Measurements from ENCODE around the gene BICRAL. TPM values are rescaled to one million over a fixed set of nuclear protein-coding genes. Genes with fewer than 3 reads are reported as not detected.
"Not testable (repeated sequence)": the region's sequence is repeated elsewhere in the genome, so short reads cannot be mapped to it uniquely, and the experiment has no call there.

The BICRAL gene
- total and polyA plus RNA-seq, 2 donors from 2014 or later, result 2.7 to 20.9 TPM

GRCh38 chr6:42813906-42814444, 32.1 kb downstream of the BICRAL start:
- H3K27me3 ChIP-seq (ENCODE audit: control insufficient read depth, insufficient read depth, low read length), result no peaks in the 10 kb centered on the region
- H3K9me3 ChIP-seq (ENCODE audit: control insufficient read depth in 2 of 3, insufficient read depth in 1 of 3, low read length in 3 of 3), result no peaks in the 10 kb centered on the region
- no peak overlapping the region for H3K27ac ChIP-seq (ENCODE audit: low read depth in 2 of 2, low read length in 2 of 2)
- H3K36me3 ChIP-seq (ENCODE audit: control insufficient read depth in 2 of 3, insufficient read depth in 3 of 3, low read length in 3 of 3), result peaks cover 0 to 3% (median 0%) of the 10 kb centered on the region in 3 donors
- no peaks in the 10 kb centered on the region for H3K4me1 ChIP-seq (ENCODE audit: control insufficient read depth in 2 of 3, insufficient read depth in 2 of 3, low read depth in 1 of 3, low read length in 3 of 3)
- no peak overlapping the region for H3K9ac ChIP-seq (ENCODE audit: low read length in 3 of 3)
- H3K4me3 ChIP-seq (ENCODE audit: low read length in 3 of 3), result no peak overlapping the region
- DNase-seq (no peak), FAIRE-seq (no peak)
- intact Hi-C loops (cut with DNase I), result no loop called here
- no peak for TF ChIP-seq CTCF (IDR thresholded peaks at IDR 0.05; ENCODE audit: borderline replicate concordance, extremely low read depth, insufficient read depth)

- DNase-seq; H3K27me3 ChIP-seq (ENCODE audit: control insufficient read depth, insufficient read depth, low read length); H3K9me3 ChIP-seq (ENCODE audit: control insufficient read depth in 2 of 3, insufficient read depth in 1 of 3, low read length in 3 of 3); H3K4me1 ChIP-seq (ENCODE audit: control insufficient read depth in 2 of 3, insufficient read depth in 2 of 3, low read depth in 1 of 3, low read length in 3 of 3); H3K27ac ChIP-seq (ENCODE audit: low read depth in 2 of 2, low read length in 2 of 2); H3K4me3 ChIP-seq (ENCODE audit: low read length in 3 of 3); H3K9ac ChIP-seq (ENCODE audit: low read length in 3 of 3); intact Hi-C loops (cut with DNase I); H3K36me3 ChIP-seq (ENCODE audit: control insufficient read depth in 2 of 3, insufficient read depth in 3 of 3, low read length in 3 of 3); FAIRE-seq: not testable (repeated sequence)
These were observed 33.9 kb downstream of the BICRAL start for GRCh38 chr6:42815726-42816125.

GRCh38 chr6:42817907-42818306, 36.1 kb downstream of the BICRAL start:
- DNase-seq (no peak), FAIRE-seq (no peak)
- Histone ChIP-seq H3K27ac (ENCODE audit: low read depth in 2 of 2, low read length in 2 of 2) (no peak overlapping the region), H3K9ac (ENCODE audit: low read length in 3 of 3) (no peak overlapping the region), H3K27me3 (ENCODE audit: control insufficient read depth, insufficient read depth, low read length) (no peaks in the 10 kb centered on the region), H3K4me3 (ENCODE audit: low read length in 3 of 3) (no peak overlapping the region), H3K36me3 (ENCODE audit: control insufficient read depth in 2 of 3, insufficient read depth in 3 of 3, low read length in 3 of 3) (peaks cover 0 to 3% (median 0%) of the 10 kb centered on the region in 3 donors), H3K4me1 (ENCODE audit: control insufficient read depth in 2 of 3, insufficient read depth in 2 of 3, low read depth in 1 of 3, low read length in 3 of 3) (peaks cover 0 to 2% (median 0%) of the 10 kb centered on the region in 3 donors), H3K9me3 (ENCODE audit: control insufficient read depth in 2 of 3, insufficient read depth in 1 of 3, low read length in 3 of 3) (no peaks in the 10 kb centered on the region)
- no peak for TF ChIP-seq CTCF (IDR thresholded peaks at IDR 0.05; ENCODE audit: borderline replicate concordance, extremely low read depth, insufficient read depth)
- intact Hi-C loops (cut with DNase I), result no loop called here

GRCh38 chr6:42818416-42818815, 36.6 kb downstream of the BICRAL start:
- H3K9ac ChIP-seq (ENCODE audit: low read length in 3 of 3), result no peak overlapping the region
- H3K27ac ChIP-seq (ENCODE audit: low read depth in 2 of 2, low read length in 2 of 2), result no peak overlapping the region
- FAIRE-seq, result no peak
- intact Hi-C loops (cut with DNase I), result no loop called here
- no peak for DNase-seq
- no peak overlapping the region for H3K4me3 ChIP-seq (ENCODE audit: low read length in 3 of 3)
- H3K9me3 ChIP-seq (ENCODE audit: control insufficient read depth in 2 of 3, insufficient read depth in 1 of 3, low read length in 3 of 3), result no peaks in the 10 kb centered on the region
- no peaks in the 10 kb centered on the region for H3K27me3 ChIP-seq (ENCODE audit: control insufficient read depth, insufficient read depth, low read length)
- peaks cover 0 to 3% (median 0%) of the 10 kb centered on the region in 3 donors for H3K36me3 ChIP-seq (ENCODE audit: control insufficient read depth in 2 of 3, insufficient read depth in 3 of 3, low read length in 3 of 3)
- peaks cover 0 to 2% (median 0%) of the 10 kb centered on the region in 3 donors for H3K4me1 ChIP-seq (ENCODE audit: control insufficient read depth in 2 of 3, insufficient read depth in 2 of 3, low read depth in 1 of 3, low read length in 3 of 3)
- TF ChIP-seq CTCF (IDR thresholded peaks at IDR 0.05; ENCODE audit: borderline replicate concordance, extremely low read depth, insufficient read depth), result no peak

All from kidney (tissue), 14 donors.